BE2C (cell line): ENCODE data around the gene HMX3.
A peak's percentile ranks its signal among the peaks of the same experiment; 100 is the strongest.
"Not testable (repeated sequence)": the region's sequence is repeated elsewhere in the genome, so short reads cannot be mapped to it uniquely, and the experiment has no call there.

Experiments used
- DNase-seq: peaks from one replicate; pipeline ENCODE4 v3.0.0-alpha.2; 2020
- H3K27me3 ChIP-seq: fragments of 250-450 bp; sonication (Bioruptor Pico); 2 replicates; pipeline ENCODE4 v1.5.1; 2020; ENCODE audit warnings: mild to moderate bottlenecking
- H3K36me3 ChIP-seq: fragments of 250-450 bp; sonication (Bioruptor Pico); 2 replicates; pipeline ENCODE4 v1.5.1; 2020; ENCODE audit warnings: mild to moderate bottlenecking
- H3K4me1 ChIP-seq: fragments of 250-450 bp; sonication (Bioruptor Pico); 2 replicates; pipeline ENCODE4 v1.5.1; 2020
- H3K4me3 ChIP-seq: 2 replicates; pipeline ENCODE4 v1.5.1; 2011; ENCODE audit warnings: low read depth, low read length
- H3K9me3 ChIP-seq: fragments of 250-450 bp; sonication (Bioruptor Pico); 2 replicates; pipeline ENCODE4 v1.5.1; 2020
- CTCF ChIP-seq: IDR thresholded peaks from 2 replicates; pipeline ENCODE4 v1.5.1; 2012; ENCODE audit warnings: mild to moderate bottlenecking, low read depth, low read length

Gene HMX3

GRCh38 chr10:123158682-123159081 lies 22.9 kb downstream of the HMX3 start:
- Histone ChIP-seq H3K9me3 (no peaks in the 10 kb centered on the region), H3K27me3 (no peaks in the 10 kb centered on the region), H3K36me3 (peaks cover 84% of the 10 kb centered on the region), H3K4me1 (peaks cover 10% of the 10 kb centered on the region; the same call in 1 of the 2 replicates), H3K4me3 (no peak overlapping the region)
- DNase-seq, result no peak
- TF ChIP-seq CTCF, result no peak

- H3K36me3 ChIP-seq, result peaks cover 93% of the 10 kb centered on the region
- TF ChIP-seq CTCF, result no peak
Measured at GRCh38 chr10:123160311-123160980, 24.7 kb downstream of the HMX3 start.

GRCh38 chr10:123164319-123164718 lies 28.5 kb downstream of the HMX3 start:
- Histone ChIP-seq H3K27me3 (no peaks in the 10 kb centered on the region), H3K4me1 (peaks cover 7% of the 10 kb centered on the region; the same call in 1 of the 2 replicates), H3K9me3 (no peaks in the 10 kb centered on the region), H3K36me3 (peaks cover 88% of the 10 kb centered on the region), H3K4me3 (no peak overlapping the region)
- no peak for TF ChIP-seq CTCF
- DNase-seq, result no peak

More at GRCh38 chr10:123160311-123160980, 24.7 kb downstream of the HMX3 start:
- Histone ChIP-seq H3K9me3 (no peaks in the 10 kb centered on the region), H3K27me3 (no peaks in the 10 kb centered on the region), H3K4me1 (peaks cover 10% of the 10 kb centered on the region; the same call in 1 of the 2 replicates), H3K4me3 (no peak overlapping the region)
- no peak for DNase-seq

- H3K9me3 ChIP-seq, result no peaks in the 10 kb centered on the region
- no peak overlapping the region for H3K4me3 ChIP-seq
- DNase-seq, result peak; percentile 53
- peaks cover 78% of the 10 kb centered on the region for H3K36me3 ChIP-seq
- peak; percentile 47 for TF ChIP-seq CTCF
- no peaks in the 10 kb centered on the region for H3K27me3 ChIP-seq
- H3K4me1 ChIP-seq, result peaks cover 7% of the 10 kb centered on the region; the same call in 1 of the 2 replicates
Measured at GRCh38 chr10:123165445-123166072, 29.8 kb downstream of the HMX3 start.

- Histone ChIP-seq H3K27me3 (no peaks in the 10 kb centered on the region), H3K4me3 (no peak overlapping the region), H3K4me1 (peaks cover 7% of the 10 kb centered on the region; the same call in 1 of the 2 replicates), H3K36me3 (peaks cover 67% of the 10 kb centered on the region), H3K9me3 (no peaks in the 10 kb centered on the region)
- no peak for DNase-seq
- no peak for TF ChIP-seq CTCF
Measured at GRCh38 chr10:123166618-123167017, 30.8 kb downstream of the HMX3 start.

- H3K4me3 ChIP-seq, result no peak overlapping the region
- no peak for DNase-seq
- H3K36me3 ChIP-seq, result peaks cover 31% of the 10 kb centered on the region
- H3K9me3 ChIP-seq, result no peaks in the 10 kb centered on the region
- no peaks in the 10 kb centered on the region for H3K4me1 ChIP-seq
- no peaks in the 10 kb centered on the region for H3K27me3 ChIP-seq
- no peak for TF ChIP-seq CTCF
Measured at GRCh38 chr10:123170961-123171360, 35.2 kb downstream of the HMX3 start.

- H3K36me3 ChIP-seq, result peaks cover 29% of the 10 kb centered on the region
- not testable (repeated sequence) for H3K27me3 ChIP-seq, H3K9me3 ChIP-seq, DNase-seq, H3K4me3 ChIP-seq, H3K4me1 ChIP-seq
Measured at GRCh38 chr10:123171616-123172015, 35.8 kb downstream of the HMX3 start.
